HUES48 (cell line): ENCODE results near the gene RNGTT.
"Not testable (repeated sequence)": the region's sequence is repeated elsewhere in the genome, so short reads cannot be mapped to it uniquely, and the experiment has no call there.

ENCODE experiments used
- H3K27ac ChIP-seq: one replicate; pipeline ENCODE4 v1.7.0; 2013; ENCODE audit warnings: low read depth, low read length, inconsistent platforms
- H3K27me3 ChIP-seq: 2 replicates; pipeline ENCODE4 v1.6.1; 2013; ENCODE audit warnings: mild to moderate bottlenecking, low read length; ENCODE audit not compliant: control insufficient read depth, insufficient read depth
- H3K36me3 ChIP-seq: 2 replicates; pipeline ENCODE4 v1.6.1; 2013; ENCODE audit warnings: low read length; ENCODE audit not compliant: control insufficient read depth, insufficient read depth
- H3K4me1 ChIP-seq: 2 replicates; pipeline ENCODE4 v1.6.1; 2013; ENCODE audit warnings: mild to moderate bottlenecking, low read length; ENCODE audit not compliant: control insufficient read depth, insufficient read depth
- H3K4me3 ChIP-seq: 2 replicates; pipeline ENCODE4 v1.5.1; 2013; ENCODE audit warnings: mild to moderate bottlenecking, low read depth, low read length
- H3K9ac ChIP-seq: 2 replicates; pipeline ENCODE4 v1.6.1; 2013; ENCODE audit warnings: mild to moderate bottlenecking, low read depth, low read length, moderate library complexity
- H3K9me3 ChIP-seq: 2 replicates; pipeline ENCODE4 v1.6.1; 2013; ENCODE audit warnings: low read length; ENCODE audit not compliant: control insufficient read depth, insufficient read depth

RNGTT gene

DNA sequence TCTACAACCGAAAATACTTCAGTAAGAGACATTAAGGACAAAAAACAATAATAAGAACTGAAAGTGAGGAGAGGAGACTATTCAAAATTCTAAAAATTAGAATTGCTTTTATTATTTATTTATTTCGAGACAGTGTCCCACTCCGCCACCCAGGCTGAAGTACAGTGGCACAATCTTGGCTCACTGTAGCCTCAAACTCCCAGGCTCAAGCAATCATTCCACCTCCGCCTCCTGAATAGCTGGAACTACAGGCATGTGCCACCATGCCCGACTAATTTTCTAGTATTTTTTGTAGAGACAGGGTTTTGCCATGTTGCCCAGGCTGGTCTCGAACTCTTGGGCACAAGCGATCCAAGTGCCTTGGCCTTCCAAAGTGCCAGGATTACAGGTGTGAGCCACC lies 123.1 kb downstream of the RNGTT start:
- Histone ChIP-seq H3K9me3 (no peaks in the 10 kb centered on the region), H3K27ac (no peak overlapping the region), H3K27me3 (no peaks in the 10 kb centered on the region), H3K9ac (no peak overlapping the region), H3K4me3 (no peak overlapping the region), H3K4me1 (no peaks in the 10 kb centered on the region), H3K36me3 (peaks cover 10% of the 10 kb centered on the region)

DNA sequence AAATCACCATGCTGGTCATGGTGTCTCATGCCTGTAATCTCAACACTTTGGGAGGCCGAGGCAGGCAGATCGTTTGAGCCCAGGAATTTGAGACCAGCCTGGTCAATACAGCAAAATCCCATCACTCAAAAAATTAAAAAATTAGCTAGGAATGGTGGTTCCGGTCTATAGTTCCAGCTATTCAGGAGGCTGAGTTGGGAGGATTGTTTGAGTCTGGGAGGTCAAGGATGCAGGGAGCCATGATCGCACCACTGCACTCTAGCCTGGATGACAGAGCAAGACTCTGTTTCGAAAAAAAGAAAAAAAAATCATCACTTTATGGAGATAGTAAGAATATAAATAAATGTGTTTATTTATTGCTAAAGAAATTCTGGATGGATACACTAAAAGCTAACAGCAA lies 124.1 kb downstream of the RNGTT start:
- H3K27me3 ChIP-seq, result no peaks in the 10 kb centered on the region
- H3K4me3 ChIP-seq, result no peak overlapping the region
- no peak overlapping the region for H3K27ac ChIP-seq
- H3K9ac ChIP-seq, result no peak overlapping the region
- H3K36me3 ChIP-seq, result peaks cover 9% of the 10 kb centered on the region
- no peaks in the 10 kb centered on the region; the same call in 1 of the 2 replicates for H3K9me3 ChIP-seq
- no peaks in the 10 kb centered on the region for H3K4me1 ChIP-seq

DNA sequence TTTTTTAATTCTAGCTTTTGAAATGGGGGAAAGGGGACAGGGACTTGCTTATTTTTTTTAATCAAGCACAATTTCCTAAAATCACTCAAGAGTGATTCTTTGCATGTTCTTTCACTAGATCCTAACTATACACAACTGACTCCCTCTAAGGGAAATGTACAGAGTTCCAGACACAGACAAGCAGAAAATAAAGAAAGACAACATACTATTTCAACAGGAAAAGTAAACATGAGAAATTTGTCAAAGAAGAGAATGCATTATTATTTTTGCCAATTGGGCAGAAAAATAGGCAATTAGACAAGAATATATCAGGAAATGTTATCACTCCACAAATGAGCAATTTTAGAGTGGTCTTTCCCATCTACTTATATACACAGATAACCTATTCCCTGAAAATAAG lies 128.2 kb downstream of the RNGTT start:
- Histone ChIP-seq H3K9me3 (peaks cover 4% of the 10 kb centered on the region), H3K36me3 (no peaks in the 10 kb centered on the region)

DNA sequence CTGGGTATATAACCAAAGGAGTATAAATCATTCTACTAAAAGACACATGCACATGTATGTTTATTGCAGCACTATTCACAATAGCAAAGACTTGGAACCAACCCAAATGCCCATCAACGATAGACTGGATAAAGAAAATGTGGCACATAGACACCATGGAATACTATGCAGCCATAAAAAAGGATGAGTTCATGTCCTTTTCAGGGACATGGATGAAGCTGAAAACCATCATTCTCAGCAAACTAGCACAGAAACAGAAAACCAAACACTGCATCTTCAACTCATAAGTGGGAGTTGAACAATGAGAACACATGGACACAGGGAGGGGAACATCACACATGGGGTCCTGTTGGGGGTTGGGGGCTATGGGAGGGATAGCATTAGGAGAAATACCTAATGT lies 130.3 kb downstream of the RNGTT start:
- H3K4me3 ChIP-seq, H3K27ac ChIP-seq, H3K4me1 ChIP-seq, H3K27me3 ChIP-seq, H3K9ac ChIP-seq, H3K9me3 ChIP-seq, H3K36me3 ChIP-seq: not testable (repeated sequence)

More for the DNA sequence above, 128.2 kb downstream of the RNGTT start:
- Histone ChIP-seq H3K27me3 (no peaks in the 10 kb centered on the region), H3K9ac (no peak overlapping the region), H3K4me1 (no peaks in the 10 kb centered on the region), H3K27ac (no peak overlapping the region), H3K4me3 (no peak overlapping the region)

DNA sequence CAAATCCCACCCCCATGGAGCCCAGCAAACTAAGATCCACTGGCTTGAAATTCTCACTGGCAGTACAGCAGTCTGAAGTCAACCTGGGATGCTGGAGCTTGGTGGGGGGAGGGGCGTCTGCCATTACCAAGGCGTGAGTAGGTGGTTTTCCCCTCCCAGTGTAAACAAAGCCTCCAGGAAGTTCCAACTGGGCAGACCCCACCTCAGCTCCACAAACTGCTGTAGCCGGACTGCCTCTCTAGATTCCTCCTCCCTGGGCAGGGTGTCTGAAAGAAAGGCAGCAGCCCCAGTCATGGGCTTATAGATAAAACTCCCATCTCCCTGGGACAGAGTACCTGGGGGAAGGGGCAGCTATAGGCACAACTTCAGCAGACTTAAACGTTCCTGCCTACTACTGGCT lies 135.8 kb downstream of the RNGTT start:
- H3K36me3 ChIP-seq, H3K9ac ChIP-seq, H3K4me1 ChIP-seq, H3K9me3 ChIP-seq, H3K4me3 ChIP-seq, H3K27me3 ChIP-seq: not testable (repeated sequence)
- peak overlapping the region; percentile 75 for H3K27ac ChIP-seq

DNA sequence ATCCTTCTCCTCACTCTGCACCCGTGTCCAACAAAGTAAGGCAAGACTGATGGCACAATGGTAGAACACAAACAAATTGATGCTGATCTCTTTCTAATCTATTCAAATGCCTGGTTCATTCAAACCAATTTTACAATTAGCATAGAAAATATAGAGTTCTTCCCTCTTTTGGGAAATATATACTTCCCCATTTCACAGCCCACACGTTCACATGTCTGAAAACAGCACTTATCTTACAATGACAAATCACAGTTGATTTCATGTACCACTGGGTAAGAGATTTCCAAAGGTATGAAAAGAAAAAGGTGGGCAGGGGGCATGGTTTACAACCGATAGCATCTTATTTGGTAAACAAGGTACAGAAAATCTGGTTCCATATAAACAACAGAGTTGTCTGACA lies 137.6 kb downstream of the RNGTT start:
- H3K27ac ChIP-seq, result no peak overlapping the region
- H3K36me3 ChIP-seq, result no peaks in the 10 kb centered on the region
- no peaks in the 10 kb centered on the region for H3K27me3 ChIP-seq
- no peaks in the 10 kb centered on the region for H3K4me1 ChIP-seq
- H3K9me3 ChIP-seq, result no peaks in the 10 kb centered on the region
- no peak overlapping the region for H3K4me3 ChIP-seq
- H3K9ac ChIP-seq, result no peak overlapping the region

DNA sequence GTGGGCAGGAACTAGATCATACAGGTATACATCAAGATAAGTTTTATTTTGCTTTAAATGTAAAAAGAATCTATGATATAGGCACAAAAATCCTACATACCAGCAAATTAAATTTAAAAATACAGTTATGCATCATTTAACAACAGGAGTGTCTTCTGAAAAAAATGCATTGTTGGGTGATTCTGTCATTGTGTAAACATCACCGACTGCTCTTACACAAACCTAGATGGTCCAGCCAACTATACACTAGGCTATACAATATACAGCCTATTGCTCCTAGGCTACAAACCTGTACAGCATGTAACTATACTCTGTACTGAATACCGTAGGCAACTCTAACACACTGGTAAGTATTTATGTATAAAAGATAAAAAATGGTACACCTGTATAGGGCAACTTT lies 139.4 kb downstream of the RNGTT start:
- Histone ChIP-seq H3K9me3 (no peaks in the 10 kb centered on the region), H3K4me1 (no peaks in the 10 kb centered on the region), H3K27ac (no peak overlapping the region), H3K9ac (no peak overlapping the region), H3K4me3 (no peak overlapping the region), H3K36me3 (no peaks in the 10 kb centered on the region), H3K27me3 (no peaks in the 10 kb centered on the region)

DNA sequence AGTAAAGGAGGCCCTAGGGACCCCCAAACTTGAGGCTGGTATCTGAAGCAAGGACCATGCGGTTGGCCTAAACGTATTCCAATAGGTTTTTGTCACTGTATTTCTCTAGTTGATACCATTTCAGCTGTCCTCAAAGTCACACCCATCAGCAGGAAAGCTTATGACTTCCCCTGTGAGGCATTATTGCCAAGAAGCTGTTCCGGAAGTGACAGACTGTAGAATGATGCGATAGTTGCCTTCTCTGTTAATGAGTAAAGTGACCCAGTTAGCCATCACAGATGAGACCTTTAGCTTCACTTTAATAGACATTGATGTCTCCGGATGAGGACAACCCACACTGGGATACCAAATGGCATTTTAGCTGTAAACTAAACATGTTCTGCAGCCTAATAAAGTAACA lies 147.9 kb downstream of the RNGTT start:
- Histone ChIP-seq H3K9ac (no peak overlapping the region), H3K4me1 (no peaks in the 10 kb centered on the region), H3K36me3 (no peaks in the 10 kb centered on the region), H3K9me3 (no peaks in the 10 kb centered on the region), H3K4me3 (no peak overlapping the region), H3K27ac (peak overlapping the region; percentile 34), H3K27me3 (no peaks in the 10 kb centered on the region)

DNA sequence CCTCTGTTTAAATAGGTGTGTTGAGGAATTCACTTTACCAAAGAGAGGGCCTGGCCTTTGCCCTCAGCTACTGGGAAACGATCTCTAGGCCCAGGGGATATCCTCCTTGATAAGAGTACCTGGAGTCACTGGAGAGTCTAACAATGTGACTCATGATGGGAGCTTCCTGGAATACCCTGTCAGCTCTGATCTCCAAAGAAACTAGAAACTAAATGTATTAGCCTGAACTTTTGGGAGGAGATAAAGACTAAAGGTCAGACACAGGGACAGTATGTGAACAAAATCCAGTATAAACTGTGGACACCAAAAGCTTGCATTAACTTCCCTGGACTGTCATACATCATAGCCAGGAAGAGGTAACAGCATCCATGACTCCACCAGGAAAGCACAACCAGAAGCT lies 148.5 kb downstream of the RNGTT start:
- Histone ChIP-seq H3K9me3 (no peaks in the 10 kb centered on the region), H3K4me3 (no peak overlapping the region), H3K36me3 (no peaks in the 10 kb centered on the region), H3K27me3 (no peaks in the 10 kb centered on the region), H3K4me1 (no peaks in the 10 kb centered on the region), H3K9ac (no peak overlapping the region), H3K27ac (peak overlapping the region; percentile 34)

DNA sequence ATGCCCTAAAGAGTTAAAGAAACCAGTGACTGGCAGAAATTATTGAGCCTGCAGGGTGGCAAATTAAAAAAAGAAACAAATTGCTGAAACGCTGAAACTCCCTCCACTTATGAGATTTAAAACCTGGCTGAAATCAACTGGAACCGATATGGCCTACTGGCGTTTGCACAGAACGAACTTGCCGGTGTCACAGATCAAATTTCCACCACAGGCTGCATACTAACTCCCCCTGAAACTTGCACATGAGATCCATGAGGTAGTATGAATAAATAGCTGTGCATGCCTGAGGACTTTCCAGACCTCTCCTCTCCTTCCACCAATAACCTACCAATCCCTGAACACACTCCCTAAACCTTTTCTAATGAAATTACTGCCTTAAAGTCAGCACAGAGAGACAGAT lies 150.4 kb downstream of the RNGTT start:
- H3K27me3 ChIP-seq, result no peaks in the 10 kb centered on the region
- no peak overlapping the region for H3K9ac ChIP-seq
- no peaks in the 10 kb centered on the region for H3K4me1 ChIP-seq
- H3K9me3 ChIP-seq, result no peaks in the 10 kb centered on the region
- H3K4me3 ChIP-seq, result no peak overlapping the region
- no peak overlapping the region for H3K27ac ChIP-seq
- H3K36me3 ChIP-seq, result no peaks in the 10 kb centered on the region

DNA sequence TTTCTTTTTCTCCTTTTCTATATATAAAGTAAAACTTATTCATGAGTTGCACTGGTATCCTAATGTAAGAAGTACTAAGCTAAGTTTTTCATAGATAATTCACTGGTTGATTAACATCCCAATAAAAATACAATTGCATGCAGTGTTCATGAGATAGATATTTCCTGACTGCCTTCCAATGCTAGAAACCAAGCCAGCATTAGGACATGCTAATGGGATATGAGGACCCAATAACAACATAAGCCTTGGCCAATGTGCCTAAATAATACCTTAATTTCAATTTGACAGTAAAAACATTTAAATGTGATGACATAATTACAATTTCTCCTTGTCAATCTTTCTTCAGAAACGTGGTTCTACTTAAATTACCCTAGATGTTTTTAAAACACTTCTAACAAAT lies 152.7 kb downstream of the RNGTT start:
- H3K27ac ChIP-seq, result no peak overlapping the region
- H3K9ac ChIP-seq, result no peak overlapping the region
- H3K36me3 ChIP-seq, result no peaks in the 10 kb centered on the region
- H3K27me3 ChIP-seq, result no peaks in the 10 kb centered on the region
- 0 out of 2 replicates have a peak, but pooled peaks cover 4% of the 10 kb centered on the region for H3K9me3 ChIP-seq
- no peaks in the 10 kb centered on the region for H3K4me1 ChIP-seq
- no peak overlapping the region for H3K4me3 ChIP-seq

DNA sequence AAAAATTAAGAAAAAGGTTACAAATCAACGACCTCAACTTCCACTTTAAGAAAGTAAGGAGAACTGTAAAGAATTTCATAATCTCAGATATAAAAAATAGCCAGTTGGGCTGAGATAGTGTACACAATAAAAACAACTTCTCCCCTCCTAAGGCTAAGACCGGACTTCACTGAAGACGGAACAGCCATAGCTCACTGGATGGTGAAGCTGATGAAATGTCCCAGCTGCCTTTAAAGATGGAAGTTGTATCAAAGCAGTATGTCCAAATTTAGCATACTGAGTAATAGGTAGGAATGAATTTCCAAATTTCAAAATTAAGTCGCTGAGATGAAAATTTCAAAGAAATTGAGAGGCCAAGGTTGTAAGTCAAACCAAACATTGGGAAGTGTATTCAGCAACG lies 153.3 kb downstream of the RNGTT start:
- H3K4me3 ChIP-seq, result no peak overlapping the region
- no peaks in the 10 kb centered on the region for H3K4me1 ChIP-seq
- H3K27me3 ChIP-seq, result no peaks in the 10 kb centered on the region
- no peak overlapping the region for H3K27ac ChIP-seq
- no peak overlapping the region for H3K9ac ChIP-seq
- 0 out of 2 replicates have a peak, but pooled peaks cover 4% of the 10 kb centered on the region for H3K9me3 ChIP-seq
- H3K36me3 ChIP-seq, result no peaks in the 10 kb centered on the region
